BE2C (cell line): ENCODE data around the gene PLXDC2.

Experiments
- DNase-seq: peaks from one replicate; pipeline ENCODE4 v3.0.0-alpha.2; 2020
- H3K27me3 ChIP-seq: fragments of 250-450 bp; sonication (Bioruptor Pico); 2 replicates; pipeline ENCODE4 v1.5.1; 2020; ENCODE audit warnings: mild to moderate bottlenecking
- H3K36me3 ChIP-seq: fragments of 250-450 bp; sonication (Bioruptor Pico); 2 replicates; pipeline ENCODE4 v1.5.1; 2020; ENCODE audit warnings: mild to moderate bottlenecking
- H3K4me1 ChIP-seq: fragments of 250-450 bp; sonication (Bioruptor Pico); 2 replicates; pipeline ENCODE4 v1.5.1; 2020
- H3K4me3 ChIP-seq: 2 replicates; pipeline ENCODE4 v1.5.1; 2011; ENCODE audit warnings: low read depth, low read length
- H3K9me3 ChIP-seq: fragments of 250-450 bp; sonication (Bioruptor Pico); 2 replicates; pipeline ENCODE4 v1.5.1; 2020
- CTCF ChIP-seq: IDR thresholded peaks from 2 replicates; pipeline ENCODE4 v1.5.1; 2012; ENCODE audit warnings: mild to moderate bottlenecking, low read depth, low read length

Gene PLXDC2

GRCh38 chr10:19921300-19922140, 105.3 kb downstream of the PLXDC2 start:
- no peak for DNase-seq
- Histone ChIP-seq H3K9me3 (no peaks in the 10 kb centered on the region), H3K36me3 (no peaks in the 10 kb centered on the region), H3K4me1 (no peaks in the 10 kb centered on the region), H3K27me3 (no peaks in the 10 kb centered on the region), H3K4me3 (no peak overlapping the region)
- no peak for TF ChIP-seq CTCF

GRCh38 chr10:19922236-19922963, 106.2 kb downstream of the PLXDC2 start:
- TF ChIP-seq CTCF: no peak
- no peak overlapping the region for H3K4me3 ChIP-seq
- no peak for DNase-seq
- no peaks in the 10 kb centered on the region for H3K4me1 ChIP-seq
- H3K27me3 ChIP-seq: no peaks in the 10 kb centered on the region
- no peaks in the 10 kb centered on the region for H3K9me3 ChIP-seq
- no peaks in the 10 kb centered on the region for H3K36me3 ChIP-seq

GRCh38 chr10:19925064-19925463, 108.8 kb downstream of the PLXDC2 start:
- no peak for DNase-seq
- no peak for TF ChIP-seq CTCF
- Histone ChIP-seq H3K4me3 (no peak overlapping the region), H3K36me3 (no peaks in the 10 kb centered on the region), H3K9me3 (no peaks in the 10 kb centered on the region), H3K4me1 (no peaks in the 10 kb centered on the region), H3K27me3 (no peaks in the 10 kb centered on the region)

- TF ChIP-seq CTCF: no peak
- DNase-seq: no peak
- no peaks in the 10 kb centered on the region for H3K4me1 ChIP-seq
- H3K27me3 ChIP-seq: no peaks in the 10 kb centered on the region
- no peaks in the 10 kb centered on the region for H3K9me3 ChIP-seq
- H3K4me3 ChIP-seq: no peak overlapping the region
- H3K36me3 ChIP-seq: no peaks in the 10 kb centered on the region
These were observed 112.7 kb downstream of the PLXDC2 start for GRCh38 chr10:19928936-19929335.

- Histone ChIP-seq H3K27me3 (no peaks in the 10 kb centered on the region), H3K4me1 (no peaks in the 10 kb centered on the region), H3K36me3 (no peaks in the 10 kb centered on the region), H3K9me3 (no peaks in the 10 kb centered on the region), H3K4me3 (no peak overlapping the region)
- no peak for TF ChIP-seq CTCF
- DNase-seq: no peak
These were observed 113.4 kb downstream of the PLXDC2 start for GRCh38 chr10:19929506-19930140.
